Activated CD8-positive, alpha-beta memory T cell treated with anti-CD3 and anti-CD28 coated beads for 24 hours (primary cell): ENCODE measurements around the gene RGS3.
A peak's percentile ranks its signal among the peaks of the same experiment; 100 is the strongest.
"Not testable (repeated sequence)": the region's sequence is repeated elsewhere in the genome, so short reads cannot be mapped to it uniquely, and the experiment has no call there.

Source experiments
- DNase-seq: peaks from one replicate; pipeline ENCODE4 v3.0.0-alpha.2; 2020

Gene RGS3

DNA sequence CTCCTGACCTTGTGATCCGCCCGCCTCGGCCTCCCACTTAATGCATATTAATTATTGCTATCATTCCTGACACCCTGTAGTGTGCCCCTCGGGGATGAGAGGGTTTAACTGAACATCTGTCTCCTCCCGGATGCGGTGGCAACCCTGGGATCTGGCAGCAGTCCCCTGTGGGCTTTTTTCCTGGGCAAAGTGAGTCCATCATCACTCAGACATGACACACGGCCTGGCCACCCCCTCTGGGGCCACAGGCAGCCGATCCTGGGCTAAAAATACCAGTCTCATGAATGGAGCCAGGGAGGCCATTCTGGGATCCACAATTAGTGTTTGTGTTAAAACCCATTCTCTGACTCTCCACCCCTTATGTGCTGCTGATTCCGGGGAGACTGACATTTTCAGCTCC lies 161.2 kb downstream of the RGS3 start:
- peak; percentile 40 for DNase-seq

GRCh38 chr9:113625486-113625885 lies 162.0 kb downstream of the RGS3 start:
- DNase-seq, result peak; percentile 51

GRCh38 chr9:113626735-113627495 lies 163.4 kb downstream of the RGS3 start:
- DNase-seq, result peak; percentile 37

GRCh38 chr9:113628621-113629020 lies 165.1 kb downstream of the RGS3 start:
- DNase-seq, result no peak

GRCh38 chr9:113630386-113631136 lies 167.0 kb downstream of the RGS3 start:
- no peak for DNase-seq

DNA sequence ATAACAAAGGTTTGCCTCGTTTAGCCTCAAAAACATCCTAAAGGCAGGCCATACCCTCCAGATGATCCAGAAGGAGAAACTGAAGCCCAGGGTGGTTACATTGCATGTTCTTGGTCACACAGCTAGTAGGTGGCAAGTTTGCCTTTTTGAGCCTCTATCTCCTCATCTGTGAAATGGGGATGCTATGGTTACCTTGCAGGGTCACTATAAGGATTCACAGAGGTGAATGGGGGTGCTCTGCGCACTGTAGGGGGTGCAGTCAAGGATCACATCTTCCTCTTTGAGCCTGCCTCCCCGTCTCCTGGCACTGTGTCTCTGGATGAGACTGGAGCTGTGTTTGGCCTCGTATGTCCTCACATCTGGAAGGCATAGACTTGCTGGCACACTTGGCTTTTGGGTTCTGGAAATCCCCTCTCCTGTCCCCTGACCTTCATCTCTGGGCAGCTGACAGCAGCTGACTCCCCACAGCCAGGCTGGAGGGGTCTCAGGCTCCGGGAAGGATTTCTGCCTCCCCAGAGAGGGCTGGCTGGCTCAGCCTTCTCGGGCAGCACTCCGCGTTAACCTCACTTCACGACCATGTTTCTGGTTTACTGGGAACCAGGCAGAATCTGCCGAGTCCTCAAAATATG lies 167.7 kb downstream of the RGS3 start:
- DNase-seq, result peak; percentile 42

DNA sequence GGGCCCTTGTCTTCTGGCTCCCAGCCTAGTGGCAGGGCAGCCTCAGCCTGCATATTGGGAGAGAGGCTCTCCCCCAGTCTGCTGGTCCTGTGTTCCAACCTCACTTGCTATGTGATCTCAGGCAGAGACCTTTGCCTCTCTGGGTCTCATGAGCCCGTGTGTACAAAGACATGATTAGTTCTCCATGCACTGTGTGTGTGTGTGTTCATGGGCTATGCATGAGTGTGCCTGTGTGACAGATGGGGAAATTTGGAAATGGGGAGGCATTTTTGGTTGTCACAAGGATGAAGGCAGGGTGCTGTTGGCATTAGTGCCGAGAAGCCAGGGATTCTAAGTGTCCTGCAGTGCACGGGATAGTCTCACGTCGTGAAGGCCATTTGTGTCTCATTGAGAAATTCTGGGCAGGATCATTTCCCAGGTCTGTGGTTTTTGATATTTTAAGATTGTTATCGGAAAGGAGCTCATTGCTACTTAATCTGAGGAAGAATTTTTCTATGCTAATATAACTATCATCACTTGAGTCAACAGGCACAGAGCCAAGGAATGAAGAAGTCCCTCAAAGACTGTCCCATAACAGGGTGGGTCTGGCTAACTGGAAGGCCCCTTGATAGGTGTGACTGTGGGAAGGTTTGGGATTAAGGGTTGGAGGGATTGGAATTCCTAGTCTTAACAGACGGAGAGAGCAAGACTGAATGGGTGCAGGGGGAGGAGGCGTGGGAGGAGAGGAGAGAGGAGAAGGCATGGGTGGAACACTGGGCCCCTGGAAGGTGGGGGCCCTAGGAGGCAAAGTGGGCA lies 168.5 kb downstream of the RGS3 start:
- no peak for DNase-seq

DNA sequence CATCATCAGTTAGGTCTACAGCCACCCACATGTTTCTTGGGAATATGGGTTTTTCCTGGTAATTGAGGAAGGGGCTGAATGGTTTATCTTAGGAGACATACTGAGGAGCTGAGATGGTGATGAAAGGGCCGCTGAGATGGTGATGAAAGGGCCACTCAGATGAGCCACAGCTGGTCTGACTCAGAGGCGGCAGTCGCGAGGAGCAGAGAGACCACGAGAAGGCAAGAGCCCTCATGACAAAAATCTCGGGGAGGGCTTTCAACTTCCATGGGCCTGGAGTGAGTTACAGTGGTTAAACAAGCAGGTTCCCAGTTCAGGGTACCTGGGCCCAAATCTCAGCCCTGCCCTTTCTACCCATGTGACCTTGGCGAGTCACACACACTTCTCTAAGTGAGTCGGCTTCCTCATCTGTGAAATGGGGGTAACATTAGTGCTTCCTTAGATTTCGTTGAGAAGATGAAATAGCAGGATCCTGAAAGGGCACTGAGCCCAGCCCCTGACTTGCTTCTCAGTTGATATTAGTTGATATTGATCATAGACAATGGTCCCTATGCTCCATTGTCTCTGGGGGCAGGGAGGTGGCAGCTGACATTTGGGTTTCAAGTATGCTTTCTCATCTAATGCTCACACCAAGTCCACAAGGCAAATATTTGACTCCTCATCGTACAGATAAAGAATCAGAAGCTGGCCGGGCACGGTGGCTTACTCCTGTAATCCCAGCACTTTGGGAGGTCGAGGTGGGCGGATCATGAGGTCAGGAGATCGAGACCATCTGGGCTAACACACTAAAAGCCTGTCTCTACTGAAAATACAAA lies 169.5 kb downstream of the RGS3 start:
- DNase-seq, result no peak

DNA sequence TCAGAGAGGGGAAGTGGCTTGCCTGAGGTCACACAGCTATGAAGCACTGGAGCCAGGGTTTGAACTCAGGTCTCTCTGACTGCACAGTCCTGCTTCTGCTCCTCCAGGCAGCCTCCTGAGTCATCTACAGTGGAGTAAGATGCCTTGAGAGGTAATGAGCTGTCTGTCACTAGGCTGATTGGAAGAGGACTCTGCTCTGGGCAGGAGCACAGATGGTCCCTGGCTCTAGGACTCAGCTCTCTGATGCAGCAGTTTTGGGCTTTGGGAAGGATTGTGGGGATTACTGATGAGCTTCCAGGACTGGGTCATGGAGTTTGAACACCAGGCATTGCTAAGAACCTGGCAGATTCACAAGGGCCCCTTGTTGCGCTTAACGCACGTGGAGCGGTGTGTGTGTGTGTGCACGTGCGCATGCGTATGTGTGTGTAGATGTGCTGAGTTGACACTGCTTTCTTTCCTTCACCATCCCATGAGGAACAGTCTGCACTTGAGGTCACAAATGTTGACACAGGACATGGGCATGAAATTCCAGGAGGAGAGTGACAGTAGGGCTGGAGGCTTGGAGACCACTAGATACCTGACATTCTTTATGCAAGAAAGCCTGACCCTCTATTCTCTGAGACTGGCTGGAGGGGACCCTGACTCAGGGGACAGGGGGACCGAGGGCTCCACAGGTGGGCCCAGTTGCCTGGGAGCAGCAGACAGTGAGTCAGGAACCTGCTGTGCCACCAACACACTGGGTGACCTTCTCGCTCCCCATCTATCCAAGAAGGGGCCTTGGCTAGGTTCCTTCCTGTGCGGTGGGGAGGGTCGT lies 170.5 kb downstream of the RGS3 start:
- no peak for DNase-seq

DNA sequence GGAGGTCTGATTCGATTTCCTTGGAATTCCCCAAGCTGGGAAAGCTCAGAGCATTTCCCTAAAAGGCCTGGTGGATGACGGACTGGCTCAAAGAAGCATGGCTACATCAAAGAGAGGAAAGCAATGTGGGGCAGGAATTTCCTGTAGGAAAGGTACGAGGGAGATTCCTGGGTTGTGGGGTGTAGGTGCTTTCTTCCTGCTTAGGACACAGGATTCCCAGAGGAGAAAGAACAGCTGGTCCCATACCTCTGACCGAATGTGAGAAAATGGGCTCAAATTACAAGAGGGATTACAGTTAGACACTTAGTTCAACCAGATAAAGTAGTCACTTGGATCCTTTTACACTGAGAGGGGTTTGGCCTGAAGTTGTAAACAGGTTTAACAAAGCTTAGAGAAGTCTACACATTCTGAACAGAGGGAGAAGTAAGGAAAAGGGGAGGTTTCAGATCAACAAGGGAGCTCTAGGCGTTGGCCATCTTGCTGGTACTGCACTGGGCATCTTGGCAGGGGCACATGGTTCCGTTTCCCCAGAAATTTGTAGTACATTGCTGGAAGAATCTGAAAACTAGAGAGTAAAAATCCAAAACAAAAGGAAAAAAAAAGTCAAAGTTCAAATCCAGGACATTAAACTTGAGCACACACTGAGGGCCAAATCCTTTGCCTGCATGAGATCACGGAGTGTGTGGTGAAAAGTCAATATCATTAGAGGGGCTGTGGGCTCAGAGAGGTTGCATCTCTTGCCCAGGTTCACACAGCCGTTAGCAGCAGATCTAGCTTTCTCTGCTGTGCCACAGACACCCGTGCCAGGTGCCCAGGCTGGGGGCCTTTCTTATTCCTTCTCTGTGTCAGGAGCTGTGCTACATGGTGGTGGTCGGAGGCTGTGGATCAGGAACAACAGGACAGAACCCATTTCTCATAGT lies 171.3 kb downstream of the RGS3 start:
- DNase-seq, result no peak

DNA sequence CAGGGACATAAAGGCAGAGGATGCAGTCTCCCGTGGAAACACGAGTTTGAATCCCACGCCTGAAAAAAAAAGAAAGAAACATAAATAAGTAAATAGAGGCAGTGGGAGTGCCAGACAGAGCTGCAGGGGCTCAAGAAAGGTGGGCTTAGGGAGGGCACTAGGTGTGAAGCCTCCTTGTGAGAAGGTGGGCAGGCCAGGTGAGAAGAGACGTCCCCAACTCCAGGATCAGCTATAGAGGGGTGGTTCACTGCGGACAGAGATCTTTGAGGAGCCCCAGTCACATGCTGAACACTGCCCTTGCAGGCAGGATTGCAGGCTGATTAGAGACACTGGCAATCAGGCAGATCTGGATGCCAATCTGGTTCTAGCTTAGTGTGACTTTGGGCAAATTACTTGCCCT lies 172.1 kb downstream of the RGS3 start:
- DNase-seq, result no peak

GRCh38 chr9:113636165-113636564 lies 172.6 kb downstream of the RGS3 start:
- DNase-seq, result no peak

DNA sequence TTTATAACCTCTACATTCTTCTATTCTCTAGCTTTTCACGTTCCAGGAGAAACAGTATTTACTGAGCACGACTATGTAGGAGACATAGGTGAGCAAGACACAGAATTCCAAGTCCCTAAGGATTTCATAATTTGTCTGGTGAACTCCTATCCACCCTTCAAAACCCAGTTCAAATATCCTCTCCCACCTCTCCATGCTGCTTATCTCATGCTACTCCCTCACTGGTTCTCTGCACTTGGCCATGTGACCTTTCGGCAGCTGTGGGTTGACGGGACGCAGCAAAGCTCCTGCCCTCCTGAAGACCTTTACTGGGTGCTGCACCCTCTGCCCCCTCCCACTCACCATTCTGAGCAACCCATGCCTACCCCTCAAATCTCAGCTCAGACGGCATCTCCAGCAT lies 173.2 kb downstream of the RGS3 start:
- DNase-seq, result no peak

GRCh38 chr9:113638490-113638889 lies 175.0 kb downstream of the RGS3 start:
- DNase-seq, result no peak

DNA sequence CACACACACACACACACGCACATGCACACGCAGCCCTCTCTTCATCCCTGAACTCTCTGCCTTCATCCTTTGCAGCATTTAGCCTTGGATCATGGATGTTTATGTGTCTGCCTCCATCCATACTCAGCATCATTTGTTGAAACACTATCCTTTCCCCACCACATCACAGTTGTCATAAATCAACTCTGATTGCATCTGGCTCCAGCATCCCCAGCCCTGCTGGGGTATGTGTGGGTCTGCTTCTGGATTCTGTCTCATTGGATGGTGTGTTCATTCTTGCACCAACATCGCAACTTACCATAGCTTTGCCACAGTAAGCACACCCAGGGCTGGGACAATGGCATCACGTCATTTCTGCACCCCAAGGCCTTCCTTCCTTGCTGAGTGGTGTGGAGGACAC lies 175.4 kb downstream of the RGS3 start:
- no peak for DNase-seq

DNA sequence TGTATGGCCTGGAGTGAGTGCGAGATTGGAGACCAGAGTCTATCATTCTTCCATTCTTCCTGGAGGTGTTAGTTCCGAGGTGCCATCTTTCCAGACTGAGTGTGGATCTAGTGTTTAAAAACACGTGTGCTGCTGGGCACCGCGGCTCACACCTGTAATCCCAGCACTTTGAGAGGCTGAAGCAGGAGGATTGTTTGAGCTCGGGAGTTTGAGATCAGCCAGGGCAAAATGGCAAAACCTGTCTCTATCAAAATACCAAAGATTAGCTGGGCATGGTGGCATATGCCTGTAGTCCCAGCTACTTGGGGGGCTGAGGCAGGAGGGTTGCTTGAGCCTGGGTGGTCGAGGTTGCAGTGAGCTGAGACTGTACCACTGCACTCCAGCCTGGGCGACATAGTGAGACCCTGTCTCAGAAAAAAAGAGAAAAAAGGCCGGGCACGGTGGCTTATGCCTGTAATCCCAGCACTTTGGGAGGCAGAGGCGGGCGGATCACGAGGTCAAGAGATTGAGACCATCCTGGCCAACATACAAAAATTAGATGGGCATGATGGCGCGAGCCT lies 176.0 kb downstream of the RGS3 start:
- DNase-seq, result not testable (repeated sequence)

DNA sequence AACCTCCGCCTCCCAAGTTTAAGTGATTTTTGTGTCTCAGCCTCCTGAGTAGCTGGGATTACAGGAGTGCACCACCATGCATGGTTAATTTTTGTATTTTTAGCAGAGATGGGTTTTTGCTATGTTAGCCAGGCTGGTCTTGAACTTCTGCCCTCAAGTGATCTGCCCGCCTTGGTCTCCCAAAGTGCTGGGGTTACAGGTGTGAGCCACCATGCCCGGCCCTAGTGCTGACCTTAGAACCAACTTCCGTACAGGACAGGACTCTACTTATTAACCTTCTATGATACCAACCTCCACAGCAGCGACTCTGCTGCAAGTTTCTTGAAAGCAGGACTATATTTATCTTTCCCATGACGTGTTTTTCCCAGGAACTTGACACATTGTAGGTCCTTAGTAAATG lies 176.9 kb downstream of the RGS3 start:
- no peak for DNase-seq

GRCh38 chr9:113641100-113641885 lies 177.8 kb downstream of the RGS3 start:
- no peak for DNase-seq

GRCh38 chr9:113644321-113644720 lies 180.8 kb downstream of the RGS3 start:
- DNase-seq, result no peak
